ENCODE measurements around the gene UAP1L1. TPM values are rescaled to one million over a fixed set of nuclear protein-coding genes. Genes with fewer than 3 reads are reported as not detected.
"Not testable (repeated sequence)": the region's sequence is repeated elsewhere in the genome, so short reads cannot be mapped to it uniquely, and the experiment has no call there.

Gene UAP1L1
- total and polyA plus RNA-seq, 2 experiments from 2014 or later, result 2.5 to 8.1 TPM

DNA sequence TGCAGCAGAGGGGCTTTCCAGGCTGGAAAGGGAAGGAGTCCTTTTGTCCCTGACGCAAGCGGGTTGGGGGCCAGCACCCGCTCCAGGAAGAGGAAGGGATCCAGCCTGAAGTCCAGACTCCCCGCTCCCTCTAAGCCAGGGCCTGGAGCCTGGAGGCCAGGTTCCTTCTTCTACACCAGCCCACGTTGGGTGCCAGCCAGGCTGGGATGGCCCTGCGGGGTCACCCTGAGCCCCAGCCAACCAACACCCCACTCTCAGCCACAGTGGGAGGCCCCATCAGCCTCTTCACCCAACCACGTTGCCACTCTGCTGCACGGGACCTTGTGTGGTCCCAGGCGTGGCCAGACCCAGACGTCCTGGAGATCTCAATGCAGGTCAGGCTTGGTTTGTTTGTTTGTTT lies 44.5 kb upstream of the UAP1L1 start:
- no peak overlapping the region for H2AFZ ChIP-seq
- H3K79me2 ChIP-seq (replicated peaks; ENCODE audit: insufficient read depth), result no peaks in the 10 kb centered on the region
- H3K4me2 ChIP-seq, result no peak overlapping the region
- no peaks in the 10 kb centered on the region for H3K9me2 ChIP-seq (ENCODE audit: insufficient read depth)
- H3K27me3 ChIP-seq (ENCODE audit: insufficient read depth), result peaks cover 10% of the 10 kb centered on the region
- no peak overlapping the region for H3K27ac ChIP-seq (ENCODE audit: low read depth)
- no peak overlapping the region for H3K4me3 Mint-ChIP-seq
- no peak overlapping the region for H3K27ac Mint-ChIP-seq
- no peaks in the 10 kb centered on the region for H3K9me3 Mint-ChIP-seq
- H3K4me1 Mint-ChIP-seq, result no peaks in the 10 kb centered on the region; the same call in 2 of the 3 replicates
- TF ChIP-seq STAT1 (IDR thresholded peaks at IDR 0.05; ENCODE audit: unreplicated experiment), result no peak
- TF ChIP-seq NANOG (IDR thresholded peaks at IDR 0.05; ENCODE audit: borderline replicate concordance), result no peak
- 0 out of 2 replicates have a peak, but pooled peaks cover 3% of the 10 kb centered on the region for H3F3A ChIP-seq (replicated peaks; ENCODE audit: low read depth)
- H3K36me3 Mint-ChIP-seq (ENCODE audit: low read depth), result no peaks in the 10 kb centered on the region
- H3K4me1 ChIP-seq (ENCODE audit: insufficient read depth), result no peaks in the 10 kb centered on the region
- H3K36me3 ChIP-seq (ENCODE audit: insufficient read depth), result no peaks in the 10 kb centered on the region
- no peaks in the 10 kb centered on the region for H4K20me1 ChIP-seq (replicated peaks; ENCODE audit: insufficient read depth)
- H3K27me3 Mint-ChIP-seq (ENCODE audit: insufficient read depth, low read depth, poor library complexity), result peaks cover 19% of the 10 kb centered on the region
- ATAC-seq (no peak), DNase-seq (ENCODE audit: low spot score) (no peak)
- no peak overlapping the region for H3K4me3 ChIP-seq

DNA sequence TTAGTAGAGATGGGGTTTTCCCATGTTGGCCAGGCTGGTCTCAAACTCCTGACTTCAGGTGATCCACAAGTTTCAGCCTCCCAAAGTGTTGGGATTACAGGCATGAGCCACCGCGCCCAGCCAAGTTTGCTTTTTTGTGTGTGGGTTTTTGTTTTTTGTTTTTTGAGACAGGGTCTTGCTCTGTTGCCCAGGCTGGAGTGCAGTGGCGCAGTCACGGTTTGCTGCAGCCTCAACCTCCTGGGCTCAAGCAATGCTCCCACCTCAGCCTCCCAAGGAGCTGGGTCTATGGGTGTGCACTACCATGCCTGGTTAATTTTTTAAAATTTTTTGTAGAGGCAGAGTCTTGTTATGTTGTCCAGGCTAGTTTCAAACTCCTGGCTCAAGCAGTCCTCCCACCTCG lies 43.8 kb upstream of the UAP1L1 start:
- not testable (repeated sequence) for H3K9me3 Mint-ChIP-seq; H3K4me3 Mint-ChIP-seq; H4K20me1 ChIP-seq (replicated peaks; ENCODE audit: insufficient read depth); H3K4me1 Mint-ChIP-seq; ATAC-seq; DNase-seq (ENCODE audit: low spot score); H3K36me3 ChIP-seq (ENCODE audit: insufficient read depth); H3K4me3 ChIP-seq; H3K79me2 ChIP-seq (replicated peaks; ENCODE audit: insufficient read depth); H3K9me2 ChIP-seq (ENCODE audit: insufficient read depth); H3K4me1 ChIP-seq (ENCODE audit: insufficient read depth); H3K27ac Mint-ChIP-seq; H3K36me3 Mint-ChIP-seq (ENCODE audit: low read depth); H3K27me3 ChIP-seq (ENCODE audit: insufficient read depth); H3K27ac ChIP-seq (ENCODE audit: low read depth); H3F3A ChIP-seq (replicated peaks; ENCODE audit: low read depth); H2AFZ ChIP-seq; H3K4me2 ChIP-seq
- peaks cover 21% of the 10 kb centered on the region for H3K27me3 Mint-ChIP-seq (ENCODE audit: insufficient read depth, low read depth, poor library complexity)

DNA sequence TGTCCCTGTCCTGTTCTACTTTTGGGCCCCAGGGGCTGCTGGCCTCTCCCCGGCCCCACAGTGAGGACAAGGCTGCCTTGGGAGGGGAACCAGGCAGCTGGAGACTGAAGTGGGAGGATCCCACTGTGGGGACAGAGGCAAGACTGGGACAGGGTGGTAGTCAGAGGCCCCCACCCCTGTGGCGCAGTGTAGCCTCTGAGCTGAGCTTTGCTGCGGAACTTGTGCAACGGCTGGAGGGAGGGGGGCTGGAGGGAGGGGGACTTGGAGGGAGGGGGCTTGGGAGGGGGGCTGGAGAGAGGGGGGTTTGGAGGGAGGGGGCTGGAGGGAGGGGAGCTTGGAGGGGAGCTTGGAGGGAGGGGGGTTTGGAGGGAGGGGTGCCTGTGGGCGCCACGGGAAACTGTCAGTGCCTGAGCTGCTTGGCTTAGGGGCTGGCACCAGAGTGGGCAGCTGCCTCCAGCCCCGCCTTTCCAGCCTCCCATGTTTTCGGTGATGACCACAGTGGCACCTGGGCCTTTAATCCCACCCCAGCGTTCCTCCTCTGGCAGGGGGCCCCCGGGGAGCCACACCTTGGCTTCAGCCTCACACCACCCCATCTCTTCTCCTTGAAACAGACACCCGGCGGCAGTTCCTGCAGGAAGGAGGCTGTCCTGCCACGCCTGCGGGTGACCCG lies 43.1 kb upstream of the UAP1L1 start:
- Mint-ChIP-seq H3K4me3 (no peak overlapping the region), H3K27ac (no peak overlapping the region), H3K27me3 (ENCODE audit: insufficient read depth, low read depth, poor library complexity) (peaks cover 16% of the 10 kb centered on the region), H3K36me3 (ENCODE audit: low read depth) (no peaks in the 10 kb centered on the region; the same call in 2 of the 3 replicates), H3K4me1 (no peaks in the 10 kb centered on the region; the same call in 2 of the 3 replicates), H3K9me3 (no peaks in the 10 kb centered on the region)
- H3K4me3 ChIP-seq, result no peak overlapping the region
- no peak overlapping the region for H3K27ac ChIP-seq (ENCODE audit: low read depth)
- no peaks in the 10 kb centered on the region for H3K4me1 ChIP-seq (ENCODE audit: insufficient read depth)
- H3K79me2 ChIP-seq (replicated peaks; ENCODE audit: insufficient read depth), result no peaks in the 10 kb centered on the region
- peaks cover 1% of the 10 kb centered on the region for H3K27me3 ChIP-seq (ENCODE audit: insufficient read depth)
- H4K20me1 ChIP-seq (replicated peaks; ENCODE audit: insufficient read depth), result no peaks in the 10 kb centered on the region
- DNase-seq (ENCODE audit: low spot score) (no peak), ATAC-seq (no peak)
- H3K4me2 ChIP-seq, result no peak overlapping the region
- no peaks in the 10 kb centered on the region for H3K36me3 ChIP-seq (ENCODE audit: insufficient read depth)
- H3K9me2 ChIP-seq (ENCODE audit: insufficient read depth), result no peaks in the 10 kb centered on the region
- 0 out of 2 replicates have a peak, but pooled peaks cover 3% of the 10 kb centered on the region for H3F3A ChIP-seq (replicated peaks; ENCODE audit: low read depth)
- no peak overlapping the region for H2AFZ ChIP-seq
- no peak for TF ChIP-seq ZNF114 (CRISPR knock-in tag; IDR thresholded peaks at IDR 0.05)
- no peak for TF ChIP-seq JUNB (IDR thresholded peaks at IDR 0.05; ENCODE audit: unreplicated experiment)
- TF ChIP-seq, protein P1, sequence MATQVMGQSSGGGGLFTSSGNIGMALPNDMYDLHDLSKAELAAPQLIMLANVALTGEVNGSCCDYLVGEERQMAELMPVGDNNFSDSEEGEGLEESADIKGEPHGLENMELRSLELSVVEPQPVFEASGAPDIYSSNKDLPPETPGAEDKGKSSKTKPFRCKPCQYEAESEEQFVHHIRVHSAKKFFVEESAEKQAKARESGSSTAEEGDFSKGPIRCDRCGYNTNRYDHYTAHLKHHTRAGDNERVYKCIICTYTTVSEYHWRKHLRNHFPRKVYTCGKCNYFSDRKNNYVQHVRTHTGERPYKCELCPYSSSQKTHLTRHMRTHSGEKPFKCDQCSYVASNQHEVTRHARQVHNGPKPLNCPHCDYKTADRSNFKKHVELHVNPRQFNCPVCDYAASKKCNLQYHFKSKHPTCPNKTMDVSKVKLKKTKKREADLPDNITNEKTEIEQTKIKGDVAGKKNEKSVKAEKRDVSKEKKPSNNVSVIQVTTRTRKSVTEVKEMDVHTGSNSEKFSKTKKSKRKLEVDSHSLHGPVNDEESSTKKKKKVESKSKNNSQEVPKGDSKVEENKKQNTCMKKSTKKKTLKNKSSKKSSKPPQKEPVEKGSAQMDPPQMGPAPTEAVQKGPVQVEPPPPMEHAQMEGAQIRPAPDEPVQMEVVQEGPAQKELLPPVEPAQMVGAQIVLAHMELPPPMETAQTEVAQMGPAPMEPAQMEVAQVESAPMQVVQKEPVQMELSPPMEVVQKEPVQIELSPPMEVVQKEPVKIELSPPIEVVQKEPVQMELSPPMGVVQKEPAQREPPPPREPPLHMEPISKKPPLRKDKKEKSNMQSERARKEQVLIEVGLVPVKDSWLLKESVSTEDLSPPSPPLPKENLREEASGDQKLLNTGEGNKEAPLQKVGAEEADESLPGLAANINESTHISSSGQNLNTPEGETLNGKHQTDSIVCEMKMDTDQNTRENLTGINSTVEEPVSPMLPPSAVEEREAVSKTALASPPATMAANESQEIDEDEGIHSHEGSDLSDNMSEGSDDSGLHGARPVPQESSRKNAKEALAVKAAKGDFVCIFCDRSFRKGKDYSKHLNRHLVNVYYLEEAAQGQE (IDR thresholded peaks at IDR 0.05; ENCODE audit: unreplicated experiment), result no peak
- TF ChIP-seq ZNF331 (CRISPR knock-in tag; IDR thresholded peaks at IDR 0.05; ENCODE audit: low read depth), result no peak
- TF ChIP-seq, protein P2, sequence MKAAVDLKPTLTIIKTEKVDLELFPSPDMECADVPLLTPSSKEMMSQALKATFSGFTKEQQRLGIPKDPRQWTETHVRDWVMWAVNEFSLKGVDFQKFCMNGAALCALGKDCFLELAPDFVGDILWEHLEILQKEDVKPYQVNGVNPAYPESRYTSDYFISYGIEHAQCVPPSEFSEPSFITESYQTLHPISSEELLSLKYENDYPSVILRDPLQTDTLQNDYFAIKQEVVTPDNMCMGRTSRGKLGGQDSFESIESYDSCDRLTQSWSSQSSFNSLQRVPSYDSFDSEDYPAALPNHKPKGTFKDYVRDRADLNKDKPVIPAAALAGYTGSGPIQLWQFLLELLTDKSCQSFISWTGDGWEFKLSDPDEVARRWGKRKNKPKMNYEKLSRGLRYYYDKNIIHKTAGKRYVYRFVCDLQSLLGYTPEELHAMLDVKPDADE (IDR thresholded peaks at IDR 0.05), result no peak
- TF ChIP-seq STAT1 (IDR thresholded peaks at IDR 0.05; ENCODE audit: unreplicated experiment), result no peak
- no peak for TF ChIP-seq NANOG (IDR thresholded peaks at IDR 0.05; ENCODE audit: borderline replicate concordance)

All from GM23338 (cell line).